ENCODE data around the gene DCST2.

Gene DCST2

GRCh38 chr1:155069551-155070157 lies 36.1 kb upstream of the DCST2 start:
- DNase-seq: peak; percentile 54

DNA sequence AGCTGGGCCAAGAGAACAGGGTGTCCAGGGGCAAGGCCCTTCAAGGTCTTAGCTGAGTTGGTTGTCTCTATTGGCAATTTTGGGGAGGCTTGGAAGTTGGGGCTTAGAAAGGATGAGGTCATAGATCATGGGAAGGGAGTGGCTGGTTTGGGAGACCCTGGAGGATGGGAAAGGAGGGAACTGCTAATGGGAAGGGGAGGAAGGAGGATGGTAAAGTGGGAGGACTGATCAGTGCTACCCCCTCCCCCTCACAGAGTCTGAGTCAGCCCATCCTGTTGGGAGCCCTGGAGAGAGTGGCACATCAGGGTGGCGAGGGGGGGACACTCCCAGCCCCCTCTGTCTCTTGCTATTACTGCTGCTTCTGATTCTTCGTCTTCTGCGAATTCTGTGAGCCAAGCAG lies 35.0 kb upstream of the DCST2 start:
- no peak for DNase-seq

DNA sequence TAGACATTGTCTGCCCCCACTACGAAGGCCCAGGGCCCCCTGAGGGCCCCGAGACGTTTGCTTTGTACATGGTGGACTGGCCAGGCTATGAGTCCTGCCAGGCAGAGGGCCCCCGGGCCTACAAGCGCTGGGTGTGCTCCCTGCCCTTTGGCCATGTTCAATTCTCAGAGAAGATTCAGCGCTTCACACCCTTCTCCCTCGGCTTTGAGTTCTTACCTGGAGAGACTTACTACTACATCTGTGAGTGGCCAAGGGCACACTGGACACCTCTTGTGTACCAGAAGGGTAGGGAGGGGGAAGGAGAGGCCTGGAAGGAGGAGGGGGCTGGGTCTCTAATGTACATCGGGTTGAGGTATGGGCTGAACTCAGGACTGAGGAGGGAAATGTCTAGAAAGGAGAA lies 33.2 kb upstream of the DCST2 start:
- no peak for DNase-seq

DNA sequence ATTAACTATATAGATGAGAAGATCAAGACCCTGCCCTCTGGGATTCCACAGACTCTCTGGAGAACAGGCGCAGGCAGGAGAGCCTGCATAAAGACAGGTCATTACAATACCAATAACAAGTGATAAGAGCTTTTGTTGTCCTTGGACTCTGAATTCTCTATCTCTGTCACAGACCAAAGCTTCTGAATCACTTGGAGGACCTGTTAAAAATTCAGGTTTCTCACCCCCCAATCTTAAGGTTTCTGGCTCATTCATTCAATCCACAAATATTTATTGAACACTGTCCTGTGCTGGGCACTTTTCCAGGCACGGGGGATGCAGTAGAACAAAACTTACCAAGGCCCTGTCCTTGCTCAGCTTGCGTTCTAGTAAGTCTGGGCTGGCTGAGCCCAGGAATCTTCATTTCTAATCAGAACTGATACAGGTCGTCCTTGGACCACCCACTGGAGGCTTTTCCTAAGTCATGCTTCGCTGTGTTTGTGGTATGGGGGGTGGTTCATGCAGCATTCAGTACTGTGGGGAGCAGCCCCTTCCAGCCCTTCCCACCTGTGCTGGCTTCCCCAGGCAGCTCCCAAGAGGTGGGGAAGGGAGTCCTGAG lies 31.4 kb upstream of the DCST2 start:
- DNase-seq: no peak

DNA sequence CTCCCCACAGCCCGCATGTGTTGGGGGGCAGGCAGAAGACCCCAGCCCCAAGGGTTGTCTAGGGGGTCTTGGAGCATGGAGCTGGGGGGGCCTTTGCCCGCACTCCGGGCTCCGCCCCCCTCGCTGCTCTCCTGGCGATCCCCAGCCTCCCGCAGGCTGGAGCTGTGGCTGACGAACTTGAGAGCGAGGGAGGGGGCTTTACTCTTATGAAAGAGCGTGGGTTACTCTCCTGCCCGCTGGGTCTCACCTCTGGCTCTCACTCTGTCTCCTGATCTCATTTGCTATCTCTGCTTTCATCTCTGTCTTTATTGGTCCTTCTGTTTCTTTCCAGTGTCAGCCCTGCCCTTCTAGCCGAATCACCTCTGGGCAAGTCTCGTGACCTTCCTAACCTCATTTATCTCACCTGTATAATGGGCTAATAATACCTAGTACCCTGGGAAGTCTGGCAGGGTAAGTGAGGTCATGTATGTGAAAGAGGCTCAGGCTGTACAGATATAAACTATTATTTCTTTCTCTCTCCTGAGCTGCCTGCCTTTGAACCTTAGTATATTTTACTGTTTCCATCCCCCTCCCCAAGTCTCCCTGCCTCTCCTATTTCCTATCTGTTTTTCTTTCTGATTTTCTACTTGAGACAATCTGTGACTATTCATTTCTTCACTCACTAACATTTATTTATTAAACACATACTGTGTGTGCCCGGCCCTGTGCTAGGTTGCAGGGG lies 30.7 kb upstream of the DCST2 start:
- DNase-seq: peak; percentile 27

- DNase-seq: peak; percentile 82
Observed at GRCh38 chr1:155063550-155064110, 30.0 kb upstream of the DCST2 start, which contains the start of gene EFNA4. Gene EFNA4, plus strand, starts transcription at chr1:155063740. Its CDS starts 84 bp downstream, at chr1:155063824.

GRCh38 chr1:155062702-155063411 lies 29.3 kb upstream of the DCST2 start:
- peak; percentile 73 for DNase-seq

DNA sequence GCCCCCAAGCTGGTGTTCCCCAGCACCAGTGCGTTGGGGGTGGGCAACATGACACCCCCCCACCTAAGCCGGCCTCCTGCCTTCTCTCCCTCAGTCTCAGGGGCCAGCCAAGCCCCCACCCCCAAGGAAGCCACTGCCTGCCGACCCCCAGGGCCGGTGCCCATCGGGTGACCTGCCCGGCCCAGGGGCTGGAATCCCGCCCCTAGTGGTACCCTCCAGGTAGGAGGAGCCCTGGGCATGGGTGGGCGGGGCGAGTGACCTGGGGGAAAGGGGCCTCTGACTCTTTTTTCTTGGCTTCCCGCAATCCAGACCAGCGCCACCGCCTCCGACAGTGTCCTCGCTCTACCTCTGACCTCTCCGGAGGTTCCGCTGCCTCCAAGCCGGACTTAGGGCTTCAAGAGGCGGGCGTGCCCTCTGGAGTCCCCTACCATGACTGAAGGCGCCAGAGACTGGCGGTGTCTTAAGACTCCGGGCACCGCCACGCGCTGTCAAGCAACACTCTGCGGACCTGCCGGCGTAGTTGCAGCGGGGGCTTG lies 28.6 kb upstream of the DCST2 start:
- peak; percentile 39 for DNase-seq

DNA sequence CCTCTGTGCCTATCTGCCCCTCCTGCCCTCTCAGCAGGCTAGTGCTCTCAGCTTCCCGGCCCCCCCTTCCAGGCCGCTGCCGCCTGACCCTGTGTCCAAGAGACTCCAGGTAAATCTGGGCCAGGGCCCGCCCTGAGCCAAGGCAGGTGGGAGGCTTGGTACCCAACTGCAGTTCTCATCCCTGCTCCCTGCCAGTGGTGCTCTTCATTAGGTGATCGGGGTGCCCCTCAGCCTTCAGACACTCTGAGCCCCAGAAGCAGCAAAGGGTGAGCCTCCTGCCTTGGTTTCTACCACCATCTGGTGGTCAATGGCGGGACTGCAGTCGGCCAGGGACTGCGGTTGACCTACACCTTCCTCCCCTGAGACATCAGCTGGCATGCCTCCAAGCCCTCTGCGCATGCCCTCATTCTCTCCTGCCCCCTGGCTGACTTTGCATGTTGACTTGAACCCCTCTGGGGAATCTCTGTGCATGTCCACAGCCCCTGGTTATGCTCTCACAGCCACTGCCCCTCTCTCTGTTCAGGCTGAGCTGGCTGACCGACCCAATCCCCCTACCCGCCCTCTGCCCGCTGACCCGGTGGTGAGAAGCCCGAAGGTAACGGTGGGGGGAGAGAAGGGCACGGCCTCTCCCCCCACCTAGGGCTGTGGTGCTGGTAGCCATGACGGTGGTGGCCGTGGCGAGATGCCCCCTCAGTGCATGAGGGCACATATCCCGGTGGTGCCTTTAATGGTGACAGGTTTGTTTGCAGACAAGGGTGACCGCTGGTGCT lies 28.0 kb upstream of the DCST2 start:
- peak; percentile 94 for DNase-seq

- DNase-seq: no peak
Observed at GRCh38 chr1:155060736-155061135, 27.2 kb upstream of the DCST2 start.

DNA sequence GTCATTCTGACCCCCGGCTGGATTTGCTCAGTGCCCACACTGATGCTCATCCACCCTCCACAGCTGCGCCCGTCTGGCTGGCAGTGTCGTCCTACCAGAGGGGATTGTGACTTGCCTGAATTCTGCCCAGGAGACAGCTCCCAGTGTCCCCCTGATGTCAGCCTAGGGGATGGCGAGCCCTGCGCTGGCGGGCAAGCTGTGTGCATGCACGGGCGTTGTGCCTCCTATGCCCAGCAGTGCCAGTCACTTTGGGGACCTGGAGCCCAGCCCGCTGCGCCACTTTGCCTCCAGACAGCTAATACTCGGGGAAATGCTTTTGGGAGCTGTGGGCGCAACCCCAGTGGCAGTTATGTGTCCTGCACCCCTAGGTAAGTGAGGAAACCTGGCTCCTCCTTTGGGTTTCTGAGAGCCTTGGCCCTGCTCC lies 24.2 kb upstream of the DCST2 start:
- DNase-seq: no peak

DNA sequence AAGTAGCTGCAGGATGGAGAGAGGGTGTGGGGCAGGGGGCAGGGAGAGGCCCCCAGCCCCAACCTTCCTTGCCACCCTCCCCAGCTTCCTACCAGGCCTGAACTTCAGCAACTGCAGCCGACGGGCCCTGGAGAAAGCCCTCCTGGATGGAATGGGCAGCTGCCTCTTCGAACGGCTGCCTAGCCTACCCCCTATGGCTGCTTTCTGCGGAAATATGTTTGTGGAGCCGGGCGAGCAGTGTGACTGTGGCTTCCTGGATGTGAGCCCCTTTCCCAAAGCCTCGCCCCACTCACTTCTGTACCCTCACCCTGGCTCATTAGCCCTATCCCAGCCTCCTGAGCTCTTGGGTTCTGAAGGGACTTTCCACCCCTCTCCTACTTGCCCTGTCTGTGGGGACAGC lies 23.5 kb upstream of the DCST2 start:
- no peak for DNase-seq

DNA sequence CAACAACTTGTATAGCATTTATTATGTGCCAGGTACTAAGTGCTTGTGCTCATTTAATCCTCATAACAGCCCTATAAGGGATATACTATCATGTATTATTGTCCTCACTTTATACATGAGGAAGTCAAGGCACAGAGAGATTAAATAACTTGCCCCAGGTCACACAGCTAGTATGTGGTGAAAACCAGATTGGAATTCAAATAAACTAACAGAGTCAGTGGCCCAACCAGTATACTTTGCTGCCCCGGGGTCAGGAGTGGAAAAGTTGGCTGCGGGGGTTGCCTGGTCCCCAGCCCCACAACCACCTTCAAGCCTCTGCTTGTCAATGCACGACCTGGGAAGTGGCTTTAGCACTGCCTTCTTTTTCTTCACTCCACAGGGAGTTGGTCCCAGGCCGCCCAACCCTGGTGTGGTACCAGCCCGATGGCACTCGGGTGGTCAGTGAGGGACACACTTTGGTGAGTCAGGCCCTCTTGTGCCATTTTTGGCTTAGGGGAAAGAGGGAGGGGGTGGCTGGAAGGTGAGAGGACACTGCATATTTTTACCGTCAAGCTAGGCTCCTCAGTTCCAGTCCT lies 20.0 kb upstream of the DCST2 start:
- DNase-seq: no peak

- peak; percentile 47 for DNase-seq
Observed at GRCh38 chr1:155052439-155053395, 19.1 kb upstream of the DCST2 start.

DNA sequence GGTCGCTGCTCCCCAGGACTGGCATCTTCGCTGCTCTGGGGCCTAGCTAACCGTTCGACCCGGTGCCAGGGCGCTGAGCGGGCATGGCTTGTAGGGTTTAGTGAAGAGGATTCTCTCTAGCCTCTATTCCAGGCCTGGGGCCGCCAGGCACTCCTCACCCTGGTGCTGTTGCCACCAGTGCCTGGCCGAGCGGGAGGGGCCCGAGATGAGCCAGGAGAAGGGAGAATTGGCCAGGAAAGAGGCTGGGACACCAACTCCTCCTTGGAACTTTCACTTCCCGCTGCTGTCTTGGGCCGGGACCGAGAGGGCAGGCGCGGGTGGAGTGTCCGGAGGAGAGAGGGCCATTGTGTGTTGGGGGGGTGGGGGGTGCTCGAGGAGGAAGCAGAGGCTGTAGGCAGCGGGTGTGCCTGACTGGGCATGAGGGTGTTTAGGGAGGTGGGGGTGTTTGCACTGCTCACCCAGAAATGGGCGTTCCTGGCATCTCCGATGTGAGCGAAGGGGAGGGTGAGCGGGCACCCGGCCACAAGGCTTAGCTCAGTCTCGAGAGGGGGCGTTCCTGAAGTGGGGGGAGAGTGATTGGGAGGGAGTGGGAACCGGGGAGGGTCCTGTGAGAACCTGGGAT lies 18.3 kb upstream of the DCST2 start:
- DNase-seq: peak; percentile 52

- no peak for DNase-seq
Observed at GRCh38 chr1:155051342-155051776, 17.8 kb upstream of the DCST2 start.

DNA sequence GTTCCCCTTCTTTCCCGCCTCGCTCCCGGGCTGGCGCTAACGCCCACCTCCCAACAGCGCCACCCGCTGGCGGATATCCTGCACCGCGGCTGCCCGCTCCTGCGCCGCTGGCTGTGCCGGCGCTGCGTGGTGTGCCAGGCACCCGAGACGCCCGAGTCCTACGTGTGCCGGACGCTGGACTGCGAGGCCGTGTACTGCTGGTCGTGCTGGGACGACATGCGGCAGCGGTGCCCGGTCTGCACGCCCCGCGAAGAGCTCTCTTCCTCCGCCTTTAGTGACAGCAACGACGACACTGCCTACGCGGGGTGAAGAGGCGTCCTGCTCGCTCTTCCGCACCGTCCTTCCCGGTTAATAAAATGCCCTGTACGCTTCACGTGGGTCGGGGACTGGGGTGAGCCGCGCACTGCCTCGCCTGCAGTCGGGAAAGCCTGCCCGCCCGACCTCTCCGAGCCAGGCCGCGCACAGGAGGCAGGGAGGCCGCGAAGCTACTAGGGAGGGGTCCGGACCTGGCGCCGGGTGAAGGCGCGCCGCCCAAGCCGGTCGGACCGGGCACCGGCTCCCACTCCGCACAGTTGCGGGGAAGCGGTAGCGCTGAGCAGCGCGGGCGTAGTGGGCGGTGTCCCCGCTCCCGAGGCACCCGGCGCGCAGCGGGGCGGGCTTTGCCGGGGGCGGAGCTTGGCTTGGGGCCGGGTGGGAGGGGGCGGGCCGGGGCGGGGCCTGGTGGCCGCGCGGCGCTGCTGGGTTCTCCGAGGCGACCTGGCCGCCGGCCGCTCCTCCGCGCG lies 17.2 kb upstream of the DCST2 start, which contains the start of gene ADAM15:
Gene ADAM15, plus strand, starts transcription at position 757 of the 782 bp plus-strand sequence. CDS start 71 bp downstream, outside the sequence.
- DNase-seq: peak; percentile 51

DNA sequence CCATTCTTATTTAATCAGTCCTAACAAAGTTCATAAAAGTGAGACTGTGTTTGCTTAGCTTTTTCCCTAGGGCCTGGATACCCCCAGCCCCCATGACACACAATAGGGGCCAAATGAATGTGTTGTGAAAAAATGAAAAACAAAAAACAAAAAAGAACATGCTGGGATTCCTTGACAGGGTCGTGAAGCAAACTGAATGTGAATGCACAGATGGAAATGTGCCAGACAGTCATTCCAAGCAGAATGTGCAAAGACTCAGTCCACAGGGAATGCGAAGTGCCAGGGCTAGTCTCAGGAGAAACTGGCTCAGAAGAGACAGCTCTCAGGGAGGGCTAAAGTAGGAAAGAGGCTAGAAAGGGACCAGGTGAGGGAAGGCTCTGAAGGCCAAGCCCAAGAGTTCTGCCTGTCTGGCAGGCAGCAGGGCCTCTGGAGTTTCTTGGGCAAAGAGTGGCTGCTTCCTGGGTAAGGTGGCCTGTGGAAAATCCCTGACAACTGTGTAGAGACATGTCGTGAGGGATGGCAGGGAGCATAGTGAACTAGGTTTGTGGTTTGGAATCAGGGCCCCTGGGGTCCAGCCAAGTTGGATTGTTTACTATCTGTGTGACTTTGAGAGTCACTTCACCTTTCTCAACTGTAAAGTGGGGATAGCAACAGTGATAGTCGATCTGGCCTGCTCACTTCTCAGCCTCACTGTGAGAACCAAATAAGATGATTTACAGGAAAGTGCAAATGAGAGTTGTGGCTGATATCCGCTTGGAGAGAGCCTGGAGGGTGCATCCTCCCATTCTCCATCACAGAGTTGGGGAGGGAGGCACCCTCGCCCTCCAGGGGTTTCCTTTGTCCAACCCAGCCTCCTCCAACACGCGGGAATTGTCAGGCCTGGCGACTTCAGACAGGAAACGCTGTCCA lies 16.3 kb upstream of the DCST2 start:
- no peak for DNase-seq
